A549 (cell line): ENCODE measurements around the gene POP4. TPM values are rescaled to one million over a fixed set of nuclear protein-coding genes. Genes with fewer than 3 reads are reported as not detected.

ENCODE experiments used
- ATAC-seq, 2 experiments: fragments of 200-7000 bp in 1 of 2; fragments of >200 bp in 1 of 2; cut with Nextera tagmentation in 1 of 2; cut with Tn5 transposase in 1 of 2; 3 replicates each; pipeline versions ENCODE4 v1.8.0 to v1.9.1; 2018 to 2020; ENCODE audit warnings: mild to moderate bottlenecking in 1 of 2, moderate library complexity in 1 of 2
- CTCF ChIA-PET: fragments of 300-600 bp; sonication (Branson Sonifier 250); formaldehyde crosslinking; extraction: SDS; loops from one replicate; lab custom pipeline; 2021; ENCODE audit warnings: antibody characterized with exemption, inconsistent platforms; lab: Yijun Ruan, JAX
- POLR2A ChIA-PET: fragments of 350-600 bp; formaldehyde crosslinking; extraction: SDS; loops from one replicate; lab custom pipeline; 2021; ENCODE audit warnings: antibody characterized with exemption, inconsistent platforms; lab: Yijun Ruan, JAX
- DNase-seq, 2 experiments: peaks; one replicate each; pipeline versions ENCODE4 v3.0.0 to v3.0.0-alpha.2; 2011 to 2016; ENCODE audit warnings: low read depth in 1 of 2, low spot score in 1 of 2
- FAIRE-seq: peaks from 2 replicates; lab custom pipeline; 2011; peaks lifted over from hg19 to GRCh38; lab: Jason Lieb, UNC
- H3K27ac ChIP-seq, 2 experiments: fragments of >200 bp; sonication (Bioruptor Twin); formaldehyde crosslinking; 3 replicates each; pipeline ENCODE4 v1.5.1; 2016 to 2017
- H3K4me1 ChIP-seq: fragments of >200 bp; sonication (Bioruptor Twin); formaldehyde crosslinking; 3 replicates; pipeline ENCODE4 v1.6.1; 2016
- H3K4me2 ChIP-seq: fragments of >200 bp; sonication (Bioruptor Twin); formaldehyde crosslinking; 3 replicates; pipeline ENCODE4 v1.6.1; 2016
- H3K4me3 ChIP-seq: fragments of >200 bp; sonication (Bioruptor Twin); formaldehyde crosslinking; 3 replicates; pipeline ENCODE4 v1.5.1; 2016
- H3K9me3 ChIP-seq: fragments of >200 bp; sonication (Bioruptor Twin); formaldehyde crosslinking; 3 replicates; pipeline ENCODE4 v1.6.1; 2016
- CBX8 ChIP-seq: fragments of 200-600 bp; sonication (generic); IDR thresholded peaks from 2 replicates; pipeline ENCODE4 v1.6.1; 2016
- CEBPB ChIP-seq, 2 experiments: fragments of >200 bp in 1 of 2; sonication (Bioruptor Twin) in 1 of 2; formaldehyde crosslinking in 1 of 2; IDR thresholded peaks; 2 replicates each; pipeline ENCODE4 v1.6.1; 2012 to 2016
- CHD2 ChIP-seq: fragments of 150-350 bp; IDR thresholded peaks from 2 replicates; pipeline ENCODE4 v1.6.1; 2014; ENCODE audit warnings: low read length; ENCODE audit not compliant: partially characterized antibody
- EHF ChIP-seq: fragments of 250-450 bp; sonication (Bioruptor Pico); IDR thresholded peaks from 2 replicates; pipeline ENCODE4 v1.5.0; 2020; ENCODE audit warnings: mild to moderate bottlenecking
- EP300 ChIP-seq, 2 experiments: fragments of >200 bp; sonication (Bioruptor Twin); formaldehyde crosslinking; IDR thresholded peaks; 2 replicates in 1 of 2; 3 replicates in 1 of 2; pipeline ENCODE4 v1.6.1; 2016 to 2017
- ESRRA ChIP-seq: fragments of 150-350 bp; IDR thresholded peaks from 2 replicates; pipeline ENCODE4 v1.6.1; 2014; ENCODE audit warnings: mild to moderate bottlenecking, low read length, borderline replicate concordance
- FOSB ChIP-seq: fragments of 250-450 bp; sonication (Bioruptor Pico); IDR thresholded peaks from 2 replicates; pipeline ENCODE4 v1.5.0; 2020; ENCODE audit warnings: mild to moderate bottlenecking, moderate library complexity
- HDAC2 ChIP-seq: fragments of 200-600 bp; sonication (generic); IDR thresholded peaks from 2 replicates; pipeline ENCODE4 v1.6.1; 2016
- HOXB5 ChIP-seq: fragments of 250-450 bp; sonication (Bioruptor Pico); IDR thresholded peaks from 2 replicates; pipeline ENCODE4 v1.5.0; 2020; ENCODE audit warnings: mild to moderate bottlenecking, moderate library complexity
- JUN ChIP-seq, 2 experiments: fragments of >200 bp; sonication (Bioruptor Twin); formaldehyde crosslinking; IDR thresholded peaks; 2 replicates in 1 of 2; 3 replicates in 1 of 2; pipeline ENCODE4 v1.6.1; 2016 to 2017
- JUNB ChIP-seq: fragments of >200 bp; sonication (Bioruptor Twin); formaldehyde crosslinking; IDR thresholded peaks from 2 replicates; pipeline ENCODE4 v1.6.1; 2016
- KDM1A ChIP-seq: fragments of 200-600 bp; sonication (generic); IDR thresholded peaks from 2 replicates; pipeline ENCODE4 v1.6.1; 2016; ENCODE audit warnings: low read depth, mild to moderate bottlenecking
- KDM5A ChIP-seq: fragments of 200-600 bp; sonication (generic); IDR thresholded peaks from 2 replicates; pipeline ENCODE4 v1.6.1; 2016; ENCODE audit warnings: antibody characterized with exemption, mild to moderate bottlenecking
- MAFK ChIP-seq: fragments of 450-650 bp; IDR thresholded peaks from 2 replicates; pipeline ENCODE4 v1.6.1; 2014; ENCODE audit not compliant: partially characterized antibody
- MYC ChIP-seq: IDR thresholded peaks from 2 replicates; pipeline ENCODE4 v1.6.1; 2012; ENCODE audit warnings: mild to moderate bottlenecking, inconsistent platforms, low read length, improper control_type of control experiment, borderline replicate concordance
- RAD21 ChIP-seq, 2 experiments: fragments of >200 bp in 1 of 2; sonication (Bioruptor Twin) in 1 of 2; formaldehyde crosslinking in 1 of 2; IDR thresholded peaks in 1 of 2; conservative IDR thresholded peaks in 1 of 2; 2 replicates in 1 of 2; 3 replicates in 1 of 2; pipeline ENCODE4 v1.6.1; 2012 to 2018; ENCODE audit warnings: inconsistent platforms in 1 of 2
- RARB ChIP-seq: fragments of 250-450 bp; sonication (Bioruptor Pico); IDR thresholded peaks from 2 replicates; pipeline ENCODE4 v1.8.0; 2021; ENCODE audit warnings: mild to moderate bottlenecking, moderate library complexity
- RCOR1 ChIP-seq: fragments of 150-350 bp; IDR thresholded peaks from 2 replicates; pipeline ENCODE4 v1.6.1; 2014; ENCODE audit warnings: antibody characterized with exemption, low read length, low read depth
- TFCP2L1 ChIP-seq: fragments of 250-450 bp; sonication (Bioruptor Pico); IDR thresholded peaks from 2 replicates; pipeline ENCODE4 v1.5.0; 2021; ENCODE audit warnings: mild to moderate bottlenecking
- ZFP36 ChIP-seq: fragments of 450-650 bp; IDR thresholded peaks from 2 replicates; pipeline ENCODE4 v1.6.1; 2014; ENCODE audit warnings: borderline replicate concordance; ENCODE audit not compliant: partially characterized antibody
- ZNF302 ChIP-seq: fragments of 250-450 bp; sonication (Bioruptor Pico); IDR thresholded peaks from 2 replicates; pipeline ENCODE4 v1.9.0; 2021; ENCODE audit warnings: inconsistent platforms, mild to moderate bottlenecking, moderate library complexity
- ZSCAN20 ChIP-seq: fragments of 250-450 bp; sonication (Bioruptor Pico); IDR thresholded peaks from 2 replicates; pipeline ENCODE4 v1.8.0; 2022; ENCODE audit warnings: mild to moderate bottlenecking, moderate library complexity
- WGBS: methylation state at CpG from one replicate; pipeline ENCODE4 v1.1.6; 2017; ENCODE audit errors: missing lambda C conversion rate; 5-methylcytosine and 5-hydroxymethylcytosine counted together
- polyA plus RNA-seq, 4 experiments: library from polyadenylated mRNA; depleted of rRNA in 3 of 4; stranded (reverse); fragments of >200 nt; fragmentation: RNase III in 1 of 4; extraction: RNeasy Plus Mini Kit Qiagen cat#74134 plus additional on column Dnase treatment in 1 of 4; gene quantifications; 2 replicates in 3 of 4; 3 replicates in 1 of 4; pipeline ENCODE4 v1.2.3, GENCODE V29; 2011 to 2017
- TF ChIP-seq, protein P1 (sequence below): fragments of 250-450 bp; sonication (Bioruptor Pico); IDR thresholded peaks from 2 replicates; pipeline ENCODE4 v1.5.0; 2021; ENCODE audit warnings: mild to moderate bottlenecking, moderate library complexity, borderline replicate concordance
- TF ChIP-seq, protein P2 (sequence below): fragments of 200-600 bp; sonication (generic); IDR thresholded peaks from 2 replicates; pipeline ENCODE4 v1.6.1; 2016; ENCODE audit warnings: antibody characterized with exemption, mild to moderate bottlenecking, moderate library complexity
- TF ChIP-seq, protein P3 (sequence below): IDR thresholded peaks from 2 replicates; pipeline ENCODE4 v1.6.1; 2012
- TF ChIP-seq, protein P4 (sequence below): IDR thresholded peaks from 2 replicates; pipeline ENCODE4 v1.6.1; 2012; ENCODE audit warnings: low read depth, borderline replicate concordance
- TF ChIP-seq, protein P5 (sequence below): fragments of 150-350 bp; IDR thresholded peaks from 2 replicates; pipeline ENCODE4 v1.6.1; 2014; ENCODE audit warnings: low read depth, mild to moderate bottlenecking, low read length
- TF ChIP-seq, protein P6 (sequence below): fragments of 450-650 bp; IDR thresholded peaks from 2 replicates; pipeline ENCODE4 v1.6.1; 2014; ENCODE audit warnings: antibody characterized with exemption

POP4 gene
- polyA plus RNA-seq, 2 of the 4 experiments (the other 2 are of a cell fraction), result 202 to 208 TPM

DNA sequence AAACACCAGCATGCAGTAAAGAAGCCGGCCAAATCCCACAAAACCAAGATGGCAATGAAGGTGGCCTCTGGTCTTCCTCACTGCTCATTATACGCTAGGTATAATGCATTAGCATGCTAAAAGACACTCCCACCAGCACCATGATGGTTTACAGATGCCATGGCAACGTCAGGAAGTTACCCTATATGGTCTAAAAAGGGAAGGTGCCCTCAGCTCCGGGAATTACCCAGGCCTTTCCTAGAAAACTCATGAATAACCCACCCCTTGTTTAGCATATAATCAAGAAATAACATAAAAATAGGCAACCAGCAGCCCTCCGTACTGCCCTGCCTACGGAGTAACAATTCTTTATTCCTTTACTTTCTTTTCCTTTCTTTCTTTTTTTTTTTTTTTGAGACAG, 38.1 kb downstream of the POP4 start:
- ATAC-seq, result no peak
- TF ChIP-seq RCOR1, result no peak
- no peak for TF ChIP-seq KDM1A
- TF ChIP-seq, protein P1, sequence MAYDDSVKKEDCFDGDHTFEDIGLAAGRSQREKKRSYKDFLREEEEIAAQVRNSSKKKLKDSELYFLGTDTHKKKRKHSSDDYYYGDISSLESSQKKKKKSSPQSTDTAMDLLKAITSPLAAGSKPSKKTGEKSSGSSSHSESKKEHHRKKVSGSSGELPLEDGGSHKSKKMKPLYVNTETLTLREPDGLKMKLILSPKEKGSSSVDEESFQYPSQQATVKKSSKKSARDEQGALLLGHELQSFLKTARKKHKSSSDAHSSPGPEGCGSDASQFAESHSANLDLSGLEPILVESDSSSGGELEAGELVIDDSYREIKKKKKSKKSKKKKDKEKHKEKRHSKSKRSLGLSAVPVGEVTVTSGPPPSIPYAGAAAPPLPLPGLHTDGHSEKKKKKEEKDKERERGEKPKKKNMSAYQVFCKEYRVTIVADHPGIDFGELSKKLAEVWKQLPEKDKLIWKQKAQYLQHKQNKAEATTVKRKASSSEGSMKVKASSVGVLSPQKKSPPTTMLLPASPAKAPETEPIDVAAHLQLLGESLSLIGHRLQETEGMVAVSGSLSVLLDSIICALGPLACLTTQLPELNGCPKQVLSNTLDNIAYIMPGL (CRISPR knock-in tag), result no peak
- TF ChIP-seq, protein P2, sequence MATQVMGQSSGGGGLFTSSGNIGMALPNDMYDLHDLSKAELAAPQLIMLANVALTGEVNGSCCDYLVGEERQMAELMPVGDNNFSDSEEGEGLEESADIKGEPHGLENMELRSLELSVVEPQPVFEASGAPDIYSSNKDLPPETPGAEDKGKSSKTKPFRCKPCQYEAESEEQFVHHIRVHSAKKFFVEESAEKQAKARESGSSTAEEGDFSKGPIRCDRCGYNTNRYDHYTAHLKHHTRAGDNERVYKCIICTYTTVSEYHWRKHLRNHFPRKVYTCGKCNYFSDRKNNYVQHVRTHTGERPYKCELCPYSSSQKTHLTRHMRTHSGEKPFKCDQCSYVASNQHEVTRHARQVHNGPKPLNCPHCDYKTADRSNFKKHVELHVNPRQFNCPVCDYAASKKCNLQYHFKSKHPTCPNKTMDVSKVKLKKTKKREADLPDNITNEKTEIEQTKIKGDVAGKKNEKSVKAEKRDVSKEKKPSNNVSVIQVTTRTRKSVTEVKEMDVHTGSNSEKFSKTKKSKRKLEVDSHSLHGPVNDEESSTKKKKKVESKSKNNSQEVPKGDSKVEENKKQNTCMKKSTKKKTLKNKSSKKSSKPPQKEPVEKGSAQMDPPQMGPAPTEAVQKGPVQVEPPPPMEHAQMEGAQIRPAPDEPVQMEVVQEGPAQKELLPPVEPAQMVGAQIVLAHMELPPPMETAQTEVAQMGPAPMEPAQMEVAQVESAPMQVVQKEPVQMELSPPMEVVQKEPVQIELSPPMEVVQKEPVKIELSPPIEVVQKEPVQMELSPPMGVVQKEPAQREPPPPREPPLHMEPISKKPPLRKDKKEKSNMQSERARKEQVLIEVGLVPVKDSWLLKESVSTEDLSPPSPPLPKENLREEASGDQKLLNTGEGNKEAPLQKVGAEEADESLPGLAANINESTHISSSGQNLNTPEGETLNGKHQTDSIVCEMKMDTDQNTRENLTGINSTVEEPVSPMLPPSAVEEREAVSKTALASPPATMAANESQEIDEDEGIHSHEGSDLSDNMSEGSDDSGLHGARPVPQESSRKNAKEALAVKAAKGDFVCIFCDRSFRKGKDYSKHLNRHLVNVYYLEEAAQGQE, result no peak
- no peak for TF ChIP-seq HDAC2
- TF ChIP-seq CEBPB (IDR thresholded peaks at IDR 0.05), result no peak
- TF ChIP-seq ZFP36, result no peak
- TF ChIP-seq ZSCAN20 (CRISPR knock-in tag), result no peak
- no peak for TF ChIP-seq JUNB
- TF ChIP-seq, protein P3, sequence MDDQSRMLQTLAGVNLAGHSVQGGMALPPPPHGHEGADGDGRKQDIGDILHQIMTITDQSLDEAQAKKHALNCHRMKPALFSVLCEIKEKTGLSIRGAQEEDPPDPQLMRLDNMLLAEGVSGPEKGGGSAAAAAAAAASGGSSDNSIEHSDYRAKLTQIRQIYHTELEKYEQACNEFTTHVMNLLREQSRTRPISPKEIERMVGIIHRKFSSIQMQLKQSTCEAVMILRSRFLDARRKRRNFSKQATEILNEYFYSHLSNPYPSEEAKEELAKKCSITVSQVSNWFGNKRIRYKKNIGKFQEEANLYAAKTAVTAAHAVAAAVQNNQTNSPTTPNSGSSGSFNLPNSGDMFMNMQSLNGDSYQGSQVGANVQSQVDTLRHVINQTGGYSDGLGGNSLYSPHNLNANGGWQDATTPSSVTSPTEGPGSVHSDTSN, result no peak
- no peak for TF ChIP-seq FOSB (CRISPR knock-in tag)
- no peak for TF ChIP-seq CHD2
- no peak for TF ChIP-seq MYC
- TF ChIP-seq KDM5A, result no peak
- TF ChIP-seq TFCP2L1 (CRISPR knock-in tag), result no peak
- TF ChIP-seq HOXB5 (CRISPR knock-in tag), result no peak
- TF ChIP-seq, protein P4, sequence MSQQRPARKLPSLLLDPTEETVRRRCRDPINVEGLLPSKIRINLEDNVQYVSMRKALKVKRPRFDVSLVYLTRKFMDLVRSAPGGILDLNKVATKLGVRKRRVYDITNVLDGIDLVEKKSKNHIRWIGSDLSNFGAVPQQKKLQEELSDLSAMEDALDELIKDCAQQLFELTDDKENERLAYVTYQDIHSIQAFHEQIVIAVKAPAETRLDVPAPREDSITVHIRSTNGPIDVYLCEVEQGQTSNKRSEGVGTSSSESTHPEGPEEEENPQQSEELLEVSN, result no peak
- TF ChIP-seq MAFK, result no peak
- TF ChIP-seq JUN (IDR thresholded peaks at IDR 0.05), result no peak
- DNase-seq, result no peak
- 56% methylated on average over 6 of the region's 6 CpGs for WGBS
- CTCF ChIA-PET, result no interaction called here
- Histone ChIP-seq H3K4me3 (no peak overlapping the region), H3K9me3 (no peaks in the 10 kb centered on the region), H3K4me1 (no peaks in the 10 kb centered on the region), H3K27ac (no peak overlapping the region), H3K4me2 (no peak overlapping the region)
- no peak for FAIRE-seq
- POLR2A ChIA-PET, result interaction anchor here (1.5 kb wide), 1 partner anchor 38 kb away, joined by 5 read pairs; the partner anchor contains the start of gene POP4

DNA sequence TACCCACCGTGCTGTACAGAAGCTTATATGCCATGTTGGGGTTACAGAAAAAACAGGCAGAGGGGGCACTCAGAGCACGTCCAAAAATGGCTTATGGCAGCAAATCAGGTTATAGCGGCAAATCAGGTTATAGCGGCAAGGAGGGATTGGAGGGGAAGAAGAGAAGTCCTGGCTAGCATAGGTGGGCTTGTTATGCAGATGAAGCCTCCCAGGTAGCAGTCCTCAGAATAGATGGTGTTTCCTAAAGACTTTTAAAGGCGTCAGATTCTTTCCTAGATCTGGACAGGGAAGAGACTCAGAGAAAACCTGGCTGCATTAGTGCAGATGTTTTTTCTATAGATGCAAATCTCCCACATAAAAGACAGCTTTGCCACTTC, 39.4 kb downstream of the POP4 start:
- 67% methylated on average over 5 of the region's 5 CpGs for WGBS
- FAIRE-seq (no peak), ATAC-seq (peak; percentile 26 to 35; a peak in 3 of 6 replicates), DNase-seq (no peak)
- no peaks in the 10 kb centered on the region for H3K9me3 ChIP-seq
- CTCF ChIA-PET, result interaction anchor here (0.7 to 4.3 kb wide), 4 partner anchors 24 to 757 kb away, joined by 3 to 43 read pairs (median 6); no protein-coding TSS in a partner anchor
- no peak overlapping the region for H3K27ac ChIP-seq
- no peaks in the 10 kb centered on the region for H3K4me1 ChIP-seq
- H3K4me2 ChIP-seq, result no peak overlapping the region
- H3K4me3 ChIP-seq, result no peak overlapping the region
- POLR2A ChIA-PET, result interaction anchor here (1.5 kb wide), 1 partner anchor 39 kb away, joined by 5 read pairs; the partner anchor contains the start of gene POP4
- TF ChIP-seq, protein P3, result no peak
- TF ChIP-seq ESRRA (no peak), EP300 (IDR thresholded peaks at IDR 0.05) (no peak), EHF (CRISPR knock-in tag) (no peak), RARB (CRISPR knock-in tag) (no peak), ZNF302 (CRISPR knock-in tag) (no peak), JUNB (no peak), RAD21 (conservative IDR thresholded peaks at IDR 0.05 in 1 of 2, IDR thresholded peaks at IDR 0.05 in 1 of 2) (no peak), CBX8 (no peak)
- TF ChIP-seq, protein P5, sequence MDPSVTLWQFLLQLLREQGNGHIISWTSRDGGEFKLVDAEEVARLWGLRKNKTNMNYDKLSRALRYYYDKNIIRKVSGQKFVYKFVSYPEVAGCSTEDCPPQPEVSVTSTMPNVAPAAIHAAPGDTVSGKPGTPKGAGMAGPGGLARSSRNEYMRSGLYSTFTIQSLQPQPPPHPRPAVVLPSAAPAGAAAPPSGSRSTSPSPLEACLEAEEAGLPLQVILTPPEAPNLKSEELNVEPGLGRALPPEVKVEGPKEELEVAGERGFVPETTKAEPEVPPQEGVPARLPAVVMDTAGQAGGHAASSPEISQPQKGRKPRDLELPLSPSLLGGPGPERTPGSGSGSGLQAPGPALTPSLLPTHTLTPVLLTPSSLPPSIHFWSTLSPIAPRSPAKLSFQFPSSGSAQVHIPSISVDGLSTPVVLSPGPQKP, result no peak
- TF ChIP-seq, protein P6, sequence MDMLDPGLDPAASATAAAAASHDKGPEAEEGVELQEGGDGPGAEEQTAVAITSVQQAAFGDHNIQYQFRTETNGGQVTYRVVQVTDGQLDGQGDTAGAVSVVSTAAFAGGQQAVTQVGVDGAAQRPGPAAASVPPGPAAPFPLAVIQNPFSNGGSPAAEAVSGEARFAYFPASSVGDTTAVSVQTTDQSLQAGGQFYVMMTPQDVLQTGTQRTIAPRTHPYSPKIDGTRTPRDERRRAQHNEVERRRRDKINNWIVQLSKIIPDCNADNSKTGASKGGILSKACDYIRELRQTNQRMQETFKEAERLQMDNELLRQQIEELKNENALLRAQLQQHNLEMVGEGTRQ, result no peak
